Body of pancreas (tissue), 4 donors: Measurements from ENCODE around the gene PLCB1. TPM values are rescaled to one million over a fixed set of nuclear protein-coding genes. Genes with fewer than 3 reads are reported as not detected.

Experiments used
- ATAC-seq: fragments of 150-250 bp; one replicate; pipeline ENCODE4 v1.9.1; 2016
- DNase-seq, 4 donors: peaks; one replicate each; pipeline ENCODE4 v3.0.0-alpha.2; 2019
- H3K27ac ChIP-seq, 4 donors: fragments of 200-600 bp; sonication (generic); 1 replicate in 3 of 4; 2 replicates in 1 of 4; pipeline versions ENCODE4 v1.5.1 to v1.6.1; 2016 to 2019; ENCODE audit warnings: mild to moderate bottlenecking in 1 of 4, mixed read lengths in 1 of 4, moderate library complexity in 1 of 4
- H3K27me3 ChIP-seq, 2 donors: fragments of 200-600 bp; sonication (generic); one replicate each; pipeline ENCODE4 v1.6.0; 2016; ENCODE audit warnings: mild to moderate bottlenecking in 1 of 2
- H3K36me3 ChIP-seq, 2 donors: fragments of 200-600 bp; sonication (generic); replicated peaks in 1 of 2; 2 replicates each; pipeline ENCODE4 v1.5.1; 2016; ENCODE audit warnings: low read depth in 2 of 2; ENCODE audit not compliant: insufficient read depth in 1 of 2
- H3K4me1 ChIP-seq: fragments of 200-600 bp; sonication (generic); one replicate; pipeline ENCODE4 v1.6.0; 2016
- H3K4me3 ChIP-seq, 2 donors: fragments of 200-600 bp; sonication (generic); 1 replicate in 1 of 2; 2 replicates in 1 of 2; pipeline ENCODE4 v1.5.1; 2016 to 2019
- H3K9me3 ChIP-seq, 3 donors: fragments of 200-600 bp; sonication (generic); 1 replicate in 2 of 3; 2 replicates in 1 of 3; pipeline ENCODE4 v1.5.1; 2016
- POLR2A ChIP-seq, 3 donors: fragments of 450-650 bp; IDR thresholded peaks; one replicate each; pipeline ENCODE4 v1.6.1; 2016; ENCODE audit warnings: antibody characterized with exemption in 3 of 3, mild to moderate bottlenecking in 2 of 3
- WGBS, 2 donors: methylation state at CpG; one replicate each; pipeline ENCODE4 v1.1.5; 2017; 5-methylcytosine and 5-hydroxymethylcytosine counted together
- intact Hi-C: fragments of 100-400 bp; cut with DNase I; formaldehyde crosslinking; loops from one replicate; pipeline ENCODE4 v1.15.1; 2023
- total RNA-seq, 2 donors: library from RNA; depleted of rRNA; stranded (reverse); fragments of >200 nt; gene quantifications; one replicate each; pipeline ENCODE4 v1.1.0, GENCODE V29; 2016
- TF ChIP-seq, protein P1 (sequence below), 7 experiments: fragments of 450-650 bp in 4 of 7; fragments of 200-600 bp in 3 of 7; sonication (generic) in 3 of 7; IDR thresholded peaks; one replicate each; pipeline ENCODE4 v1.5.1; 2016 to 2019; ENCODE audit warnings: antibody characterized with exemption in 7 of 7

The PLCB1 gene
- total RNA-seq, 2 donors from 2014 or later, result 32.9 to 46.1 TPM

DNA sequence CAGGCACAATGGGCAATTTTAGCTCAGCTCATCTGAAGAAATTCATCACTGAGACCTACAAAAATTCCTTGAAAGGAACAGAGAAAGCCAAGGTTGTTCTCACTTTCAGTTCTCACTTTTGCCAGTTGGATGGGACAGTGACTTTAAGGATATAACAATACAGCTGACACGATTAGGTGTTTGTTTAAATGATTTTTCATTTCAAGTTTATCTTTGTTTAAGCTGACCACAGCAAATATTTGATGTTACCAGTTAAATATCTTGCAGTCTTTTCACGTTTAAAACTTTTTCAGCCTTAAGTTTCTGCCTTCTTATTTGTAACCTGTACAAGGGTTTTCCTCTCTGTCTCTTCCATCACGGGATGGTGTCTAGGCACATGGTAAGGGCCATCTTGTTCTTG is 93.6 kb downstream of the PLCB1 start:
- Histone ChIP-seq H3K36me3 (no peaks in the 10 kb centered on the region), H3K4me1 (peaks cover 45% of the 10 kb centered on the region), H3K27ac (peak overlapping the region in 3 of 4 donors; percentile 56 to 68 (median 67)), H3K27me3 (no peaks in the 10 kb centered on the region), H3K4me3 (no peak overlapping the region), H3K9me3 (no peaks in the 10 kb centered on the region)
- DNase-seq (no peak), ATAC-seq (no peak)
- WGBS, 2 donors, result 27 to 32% methylated on average over 3 of the region's 3 CpGs
- intact Hi-C loops, result no loop called here
- TF ChIP-seq, protein P1, sequence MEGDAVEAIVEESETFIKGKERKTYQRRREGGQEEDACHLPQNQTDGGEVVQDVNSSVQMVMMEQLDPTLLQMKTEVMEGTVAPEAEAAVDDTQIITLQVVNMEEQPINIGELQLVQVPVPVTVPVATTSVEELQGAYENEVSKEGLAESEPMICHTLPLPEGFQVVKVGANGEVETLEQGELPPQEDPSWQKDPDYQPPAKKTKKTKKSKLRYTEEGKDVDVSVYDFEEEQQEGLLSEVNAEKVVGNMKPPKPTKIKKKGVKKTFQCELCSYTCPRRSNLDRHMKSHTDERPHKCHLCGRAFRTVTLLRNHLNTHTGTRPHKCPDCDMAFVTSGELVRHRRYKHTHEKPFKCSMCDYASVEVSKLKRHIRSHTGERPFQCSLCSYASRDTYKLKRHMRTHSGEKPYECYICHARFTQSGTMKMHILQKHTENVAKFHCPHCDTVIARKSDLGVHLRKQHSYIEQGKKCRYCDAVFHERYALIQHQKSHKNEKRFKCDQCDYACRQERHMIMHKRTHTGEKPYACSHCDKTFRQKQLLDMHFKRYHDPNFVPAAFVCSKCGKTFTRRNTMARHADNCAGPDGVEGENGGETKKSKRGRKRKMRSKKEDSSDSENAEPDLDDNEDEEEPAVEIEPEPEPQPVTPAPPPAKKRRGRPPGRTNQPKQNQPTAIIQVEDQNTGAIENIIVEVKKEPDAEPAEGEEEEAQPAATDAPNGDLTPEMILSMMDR (IDR thresholded peaks at IDR 0.05), result no peak
- TF ChIP-seq POLR2A (IDR thresholded peaks at IDR 0.05), result no peak

DNA sequence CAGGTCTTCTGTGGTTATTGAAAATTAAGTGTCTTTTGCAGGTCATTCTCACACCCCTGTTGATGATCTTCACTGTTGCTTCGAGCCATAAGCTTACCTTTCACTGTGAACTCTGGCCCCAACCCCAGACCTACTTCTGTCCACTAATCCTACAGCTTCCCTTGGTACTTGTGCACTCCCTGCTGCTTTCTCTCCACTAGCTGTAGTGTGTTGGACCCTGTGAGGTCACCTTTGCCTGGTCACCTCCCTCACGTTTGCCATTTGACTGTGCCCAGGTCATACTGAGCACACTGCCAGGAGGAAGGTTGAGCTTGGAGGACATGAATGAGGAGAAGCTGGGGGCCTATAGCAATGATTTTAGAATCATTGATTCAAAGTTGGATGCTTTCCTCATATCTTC is 94.0 kb downstream of the PLCB1 start:
- TF ChIP-seq, protein P1 (IDR thresholded peaks at IDR 0.05), result no peak
- intact Hi-C loops, result no loop called here
- ATAC-seq (no peak), DNase-seq (peak in 2 of 4 donors; percentile 14 to 33)
- Histone ChIP-seq H3K4me3 (no peak overlapping the region), H3K4me1 (peaks cover 49% of the 10 kb centered on the region), H3K36me3 (no peaks in the 10 kb centered on the region), H3K27me3 (no peaks in the 10 kb centered on the region), H3K27ac (peak overlapping the region in 3 of 4 donors; percentile 56 to 68 (median 67)), H3K9me3 (no peaks in the 10 kb centered on the region)
- WGBS, 2 donors, result 32 to 42% methylated on average over 2 of the region's 2 CpGs

GRCh38 chr20:8227293-8227692 is 95.2 kb downstream of the PLCB1 start:
- WGBS, 2 donors, result 40 to 43% methylated on average over 3 of the region's 3 CpGs
- H3K27ac ChIP-seq, result peak overlapping the region in 3 of 4 donors; percentile 56 to 68 (median 67)
- TF ChIP-seq POLR2A (IDR thresholded peaks at IDR 0.05), result no peak
- TF ChIP-seq, protein P1 (IDR thresholded peaks at IDR 0.05), result no peak
- peak; percentile 59 for ATAC-seq
- no peaks in the 10 kb centered on the region for H3K36me3 ChIP-seq
- intact Hi-C loops, result no loop called here
- peak; percentile 21 to 63 (median 42) for DNase-seq
- peaks cover 61% of the 10 kb centered on the region for H3K4me1 ChIP-seq
- no peaks in the 10 kb centered on the region for H3K27me3 ChIP-seq
- H3K9me3 ChIP-seq, result no peaks in the 10 kb centered on the region
- no peak overlapping the region for H3K4me3 ChIP-seq

DNA sequence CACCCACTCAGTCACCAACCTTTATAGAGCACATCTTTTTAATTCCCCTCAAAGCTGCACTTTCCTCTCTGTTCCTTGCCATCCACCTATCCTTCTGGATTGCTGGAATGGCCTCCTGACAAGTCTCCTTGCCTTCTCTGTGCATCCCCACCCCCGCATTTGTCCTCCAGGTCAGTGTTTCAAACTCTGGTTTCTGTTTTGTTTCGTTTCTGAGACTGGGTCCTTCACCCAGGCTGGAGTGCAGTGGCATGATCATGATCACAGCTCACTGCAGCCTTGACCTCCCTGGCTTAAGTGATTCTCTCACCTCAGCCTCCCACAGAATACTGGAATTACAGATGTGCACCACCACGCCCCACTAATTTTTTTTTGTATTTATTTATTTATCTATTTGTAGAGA is 96.2 kb downstream of the PLCB1 start:
- H3K4me1 ChIP-seq, result peaks cover 71% of the 10 kb centered on the region
- no peak for TF ChIP-seq POLR2A (IDR thresholded peaks at IDR 0.05)
- ATAC-seq, result no peak
- no peaks in the 10 kb centered on the region for H3K27me3 ChIP-seq
- no peaks in the 10 kb centered on the region for H3K9me3 ChIP-seq
- H3K36me3 ChIP-seq, result no peaks in the 10 kb centered on the region
- 55 to 68% methylated on average over 3 of the region's 3 CpGs for WGBS, 2 donors
- intact Hi-C loops, result no loop called here
- no peak overlapping the region for H3K4me3 ChIP-seq
- peak; percentile 41 to 58 (median 43) for DNase-seq
- H3K27ac ChIP-seq, result peak overlapping the region in 3 of 4 donors; percentile 26 to 68 (median 56)

- ATAC-seq, result no peak
- Histone ChIP-seq H3K4me3 (no peak overlapping the region), H3K4me1 (peaks cover 79% of the 10 kb centered on the region), H3K36me3 (no peaks in the 10 kb centered on the region), H3K9me3 (no peaks in the 10 kb centered on the region), H3K27me3 (no peaks in the 10 kb centered on the region), H3K27ac (peak overlapping the region in 3 of 4 donors; percentile 43 to 72 (median 68))
- no peak for DNase-seq
- intact Hi-C loops, result no loop called here
- 46 to 53% methylated on average over 1 of the region's 1 CpG for WGBS, 2 donors
- no peak for TF ChIP-seq POLR2A (IDR thresholded peaks at IDR 0.05)
- TF ChIP-seq, protein P1 (IDR thresholded peaks at IDR 0.05), result no peak
These were observed 97.0 kb downstream of the PLCB1 start for GRCh38 chr20:8229090-8229489.
